ENCODE results near the gene TANC2.
A peak's percentile ranks its signal among the peaks of the same experiment; 100 is the strongest.
"Not testable (repeated sequence)": the region's sequence is repeated elsewhere in the genome, so short reads cannot be mapped to it uniquely, and the experiment has no call there.

The TANC2 gene

GRCh38 chr17:62965174-62965685 is 805 bp upstream of the TANC2 start:
- peak overlapping the region; percentile 74 for H3K4me3 ChIP-seq (ENCODE audit: low read depth, low read length)

GRCh38 chr17:62966426-62967204 is 580 bp downstream of the TANC2 start:
- Histone ChIP-seq H3K9ac (ENCODE audit: low read length) (peak overlapping the region; percentile 58), H3K27ac (ENCODE audit: low read depth, low read length) (no peak overlapping the region), H3K27me3 (ENCODE audit: control insufficient read depth, insufficient read depth, low read length) (peaks cover 28% of the 10 kb centered on the region), H3K4me3 (ENCODE audit: low read depth, low read length) (peak overlapping the region; percentile 74), H3K9me3 (ENCODE audit: control insufficient read depth, insufficient read depth, low read depth, low read length) (peaks cover 6% of the 10 kb centered on the region), H3K4me1 (ENCODE audit: control insufficient read depth, insufficient read depth, low read length) (peaks cover 15% of the 10 kb centered on the region), H3K36me3 (ENCODE audit: control insufficient read depth, insufficient read depth, low read length) (no peaks in the 10 kb centered on the region)

More at GRCh38 chr17:62965174-62965685, 805 bp upstream of the TANC2 start:
- H3K27ac ChIP-seq (ENCODE audit: low read depth, low read length): no peak overlapping the region
- H3K4me1 ChIP-seq (ENCODE audit: control insufficient read depth, insufficient read depth, low read length): peaks cover 15% of the 10 kb centered on the region
- no peaks in the 10 kb centered on the region for H3K36me3 ChIP-seq (ENCODE audit: control insufficient read depth, insufficient read depth, low read length)
- H3K9ac ChIP-seq (ENCODE audit: low read length): peak overlapping the region; percentile 4
- H3K9me3 ChIP-seq (ENCODE audit: control insufficient read depth, insufficient read depth, low read depth, low read length): no peaks in the 10 kb centered on the region
- H3K27me3 ChIP-seq (ENCODE audit: control insufficient read depth, insufficient read depth, low read length): peaks cover 28% of the 10 kb centered on the region

- Histone ChIP-seq H3K9ac (ENCODE audit: low read length) (no peak overlapping the region), H3K4me3 (ENCODE audit: low read depth, low read length) (peak overlapping the region; percentile 74)
These were observed 1.1 kb downstream of the TANC2 start for GRCh38 chr17:62967205-62967529.

GRCh38 chr17:62968445-62968923 is 2.4 kb downstream of the TANC2 start:
- peaks cover 15% of the 10 kb centered on the region for H3K4me1 ChIP-seq (ENCODE audit: control insufficient read depth, insufficient read depth, low read length)
- H3K9ac ChIP-seq (ENCODE audit: low read length): no peak overlapping the region
- no peak overlapping the region for H3K4me3 ChIP-seq (ENCODE audit: low read depth, low read length)
- H3K36me3 ChIP-seq (ENCODE audit: control insufficient read depth, insufficient read depth, low read length): no peaks in the 10 kb centered on the region
- peaks cover 11% of the 10 kb centered on the region for H3K9me3 ChIP-seq (ENCODE audit: control insufficient read depth, insufficient read depth, low read depth, low read length)
- H3K27ac ChIP-seq (ENCODE audit: low read depth, low read length): no peak overlapping the region
- peaks cover 28% of the 10 kb centered on the region for H3K27me3 ChIP-seq (ENCODE audit: control insufficient read depth, insufficient read depth, low read length)

More at GRCh38 chr17:62967205-62967529, 1.1 kb downstream of the TANC2 start:
- H3K4me1 ChIP-seq (ENCODE audit: control insufficient read depth, insufficient read depth, low read length): peaks cover 15% of the 10 kb centered on the region
- H3K36me3 ChIP-seq (ENCODE audit: control insufficient read depth, insufficient read depth, low read length): no peaks in the 10 kb centered on the region
- no peak overlapping the region for H3K27ac ChIP-seq (ENCODE audit: low read depth, low read length)
- H3K27me3 ChIP-seq (ENCODE audit: control insufficient read depth, insufficient read depth, low read length): peaks cover 28% of the 10 kb centered on the region
- peaks cover 7% of the 10 kb centered on the region for H3K9me3 ChIP-seq (ENCODE audit: control insufficient read depth, insufficient read depth, low read depth, low read length)

GRCh38 chr17:62970610-62971009 is 4.6 kb downstream of the TANC2 start:
- H3K9ac ChIP-seq (ENCODE audit: low read length): no peak overlapping the region
- no peak overlapping the region for H3K4me3 ChIP-seq (ENCODE audit: low read depth, low read length)
- no peaks in the 10 kb centered on the region for H3K36me3 ChIP-seq (ENCODE audit: control insufficient read depth, insufficient read depth, low read length)
- H3K9me3 ChIP-seq (ENCODE audit: control insufficient read depth, insufficient read depth, low read depth, low read length): peaks cover 11% of the 10 kb centered on the region
- peaks cover 10% of the 10 kb centered on the region for H3K4me1 ChIP-seq (ENCODE audit: control insufficient read depth, insufficient read depth, low read length)
- no peak overlapping the region for H3K27ac ChIP-seq (ENCODE audit: low read depth, low read length)
- peaks cover 18% of the 10 kb centered on the region for H3K27me3 ChIP-seq (ENCODE audit: control insufficient read depth, insufficient read depth, low read length)

- Histone ChIP-seq H3K4me1 (ENCODE audit: control insufficient read depth, insufficient read depth, low read length) (peaks cover 8% of the 10 kb centered on the region), H3K4me3 (ENCODE audit: low read depth, low read length) (no peak overlapping the region), H3K36me3 (ENCODE audit: control insufficient read depth, insufficient read depth, low read length) (no peaks in the 10 kb centered on the region), H3K9me3 (ENCODE audit: control insufficient read depth, insufficient read depth, low read depth, low read length) (peaks cover 15% of the 10 kb centered on the region), H3K27ac (ENCODE audit: low read depth, low read length) (no peak overlapping the region), H3K9ac (ENCODE audit: low read length) (no peak overlapping the region), H3K27me3 (ENCODE audit: control insufficient read depth, insufficient read depth, low read length) (peaks cover 12% of the 10 kb centered on the region)
These were observed 5.8 kb downstream of the TANC2 start for GRCh38 chr17:62971853-62972252.

- no peak overlapping the region for H3K27ac ChIP-seq (ENCODE audit: low read depth, low read length)
- peaks cover 17% of the 10 kb centered on the region for H3K9me3 ChIP-seq (ENCODE audit: control insufficient read depth, insufficient read depth, low read depth, low read length)
- no peaks in the 10 kb centered on the region for H3K4me1 ChIP-seq (ENCODE audit: control insufficient read depth, insufficient read depth, low read length)
- no peak overlapping the region for H3K9ac ChIP-seq (ENCODE audit: low read length)
- peaks cover under 1% of the 10 kb centered on the region; the same call in 1 of the 2 replicates for H3K27me3 ChIP-seq (ENCODE audit: control insufficient read depth, insufficient read depth, low read length)
- H3K36me3 ChIP-seq (ENCODE audit: control insufficient read depth, insufficient read depth, low read length): no peaks in the 10 kb centered on the region
- H3K4me3 ChIP-seq (ENCODE audit: low read depth, low read length): no peak overlapping the region
These were observed 8.8 kb downstream of the TANC2 start for GRCh38 chr17:62974788-62975187.

GRCh38 chr17:62975206-62975605 is 9.2 kb downstream of the TANC2 start:
- Histone ChIP-seq H3K27ac (ENCODE audit: low read depth, low read length) (no peak overlapping the region), H3K4me1 (ENCODE audit: control insufficient read depth, insufficient read depth, low read length) (no peaks in the 10 kb centered on the region), H3K27me3 (ENCODE audit: control insufficient read depth, insufficient read depth, low read length) (peaks cover 5% of the 10 kb centered on the region; the same call in 1 of the 2 replicates), H3K4me3 (ENCODE audit: low read depth, low read length) (no peak overlapping the region), H3K9ac (ENCODE audit: low read length) (no peak overlapping the region), H3K9me3 (ENCODE audit: control insufficient read depth, insufficient read depth, low read depth, low read length) (peaks cover 17% of the 10 kb centered on the region), H3K36me3 (ENCODE audit: control insufficient read depth, insufficient read depth, low read length) (no peaks in the 10 kb centered on the region)

GRCh38 chr17:62976643-62977231 is 10.7 kb downstream of the TANC2 start:
- peaks cover 10% of the 10 kb centered on the region for H3K9me3 ChIP-seq (ENCODE audit: control insufficient read depth, insufficient read depth, low read depth, low read length)

GRCh38 chr17:62980842-62981241 is 14.8 kb downstream of the TANC2 start:
- Histone ChIP-seq H3K9ac (ENCODE audit: low read length) (no peak overlapping the region), H3K4me3 (ENCODE audit: low read depth, low read length) (no peak overlapping the region), H3K27me3 (ENCODE audit: control insufficient read depth, insufficient read depth, low read length) (peaks cover 27% of the 10 kb centered on the region), H3K36me3 (ENCODE audit: control insufficient read depth, insufficient read depth, low read length) (no peaks in the 10 kb centered on the region), H3K9me3 (ENCODE audit: control insufficient read depth, insufficient read depth, low read depth, low read length) (peaks cover 17% of the 10 kb centered on the region; the same call in 1 of the 2 replicates), H3K4me1 (ENCODE audit: control insufficient read depth, insufficient read depth, low read length) (0 out of 2 replicates have a peak, but pooled peaks cover 4% of the 10 kb centered on the region), H3K27ac (ENCODE audit: low read depth, low read length) (no peak overlapping the region)

More at GRCh38 chr17:62976643-62977231, 10.7 kb downstream of the TANC2 start:
- H3K9ac ChIP-seq (ENCODE audit: low read length); H3K27ac ChIP-seq (ENCODE audit: low read depth, low read length); H3K4me3 ChIP-seq (ENCODE audit: low read depth, low read length); H3K4me1 ChIP-seq (ENCODE audit: control insufficient read depth, insufficient read depth, low read length); H3K36me3 ChIP-seq (ENCODE audit: control insufficient read depth, insufficient read depth, low read length): not testable (repeated sequence)
- peaks cover 19% of the 10 kb centered on the region for H3K27me3 ChIP-seq (ENCODE audit: control insufficient read depth, insufficient read depth, low read length)

GRCh38 chr17:62981933-62982332 is 15.9 kb downstream of the TANC2 start:
- Histone ChIP-seq H3K9me3 (ENCODE audit: control insufficient read depth, insufficient read depth, low read depth, low read length) (peaks cover 13% of the 10 kb centered on the region; the same call in 1 of the 2 replicates), H3K4me3 (ENCODE audit: low read depth, low read length) (no peak overlapping the region), H3K9ac (ENCODE audit: low read length) (no peak overlapping the region), H3K4me1 (ENCODE audit: control insufficient read depth, insufficient read depth, low read length) (0 out of 2 replicates have a peak, but pooled peaks cover 4% of the 10 kb centered on the region), H3K36me3 (ENCODE audit: control insufficient read depth, insufficient read depth, low read length) (no peaks in the 10 kb centered on the region), H3K27me3 (ENCODE audit: control insufficient read depth, insufficient read depth, low read length) (peaks cover 27% of the 10 kb centered on the region), H3K27ac (ENCODE audit: low read depth, low read length) (no peak overlapping the region)
